ENCODE data around the gene PLXNA3. TPM values are rescaled to one million over a fixed set of nuclear protein-coding genes. Genes with fewer than 3 reads are reported as not detected.

The PLXNA3 gene
- total RNA-seq, 4 donors from 2014 or later, result 17.0 to 44.4 (median 24.2) TPM

DNA sequence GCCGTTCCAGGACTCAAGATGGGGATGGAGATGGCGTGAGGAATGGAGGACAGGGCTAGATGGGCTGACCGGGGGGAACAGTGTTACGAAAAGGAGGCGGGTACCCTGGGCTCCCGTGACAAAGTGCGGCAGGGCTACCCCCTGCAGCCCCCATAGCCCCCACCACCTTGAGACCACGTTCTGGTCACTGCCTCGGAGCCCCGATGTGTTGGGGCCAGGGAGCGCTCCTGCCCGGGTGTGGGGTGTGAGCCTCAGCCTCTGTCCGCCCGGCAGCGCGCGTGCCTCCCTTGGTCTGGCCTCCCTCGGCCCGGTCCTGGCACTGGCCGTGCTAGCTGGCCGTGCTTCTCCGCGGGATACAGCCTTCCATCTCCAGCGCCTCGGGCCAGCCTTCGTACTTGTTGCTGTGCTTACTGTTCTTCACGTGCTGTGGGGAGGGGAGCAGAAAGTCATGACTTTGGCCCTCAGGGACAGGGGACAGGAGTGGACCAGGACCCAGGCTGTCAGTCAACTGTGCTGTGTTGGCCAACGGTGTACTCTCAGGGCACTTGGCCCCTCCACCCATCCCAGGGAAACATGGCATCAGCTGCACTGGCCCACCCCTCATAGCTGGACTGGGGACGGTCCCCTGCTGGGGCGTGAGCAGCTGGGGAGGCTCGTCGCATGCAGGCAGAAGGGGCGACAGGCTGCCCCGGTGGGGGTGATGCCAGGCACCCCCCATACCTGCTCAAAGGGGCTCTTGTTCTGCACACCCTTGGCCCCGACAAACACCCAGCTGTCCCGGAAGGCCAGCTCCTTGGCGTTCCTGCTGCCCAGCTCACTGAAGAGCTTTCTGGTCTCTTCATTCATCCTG, 48.6 kb downstream of the PLXNA3 start:
- no peaks in the 10 kb centered on the region for H3K27me3 ChIP-seq
- H3K4me3 ChIP-seq, result no peak overlapping the region
- no peaks in the 10 kb centered on the region for H3K4me1 ChIP-seq
- H3K36me3 ChIP-seq, result peaks cover 0 to 52% (median 0%) of the 10 kb centered on the region in 3 donors
- H3K27ac ChIP-seq, result no peak overlapping the region
- TF ChIP-seq POLR2A (IDR thresholded peaks at IDR 0.05) (no peak), EP300 (IDR thresholded peaks at IDR 0.05) (no peak), CTCF (IDR thresholded peaks at IDR 0.05) (no peak)
- no peak for DNase-seq (ENCODE audit: low spot score in 2 of 2)
- 90 to 91% methylated on average over 17 to 36 of the region's 37 CpGs for WGBS, 2 donors
- no peaks in the 10 kb centered on the region for H3K9me3 ChIP-seq

- H3K36me3 ChIP-seq, result peaks cover 0 to 52% (median 0%) of the 10 kb centered on the region in 3 donors
- no peaks in the 10 kb centered on the region for H3K9me3 ChIP-seq
- no peaks in the 10 kb centered on the region for H3K27me3 ChIP-seq
- no peaks in the 10 kb centered on the region for H3K4me1 ChIP-seq
- no peak overlapping the region for H3K27ac ChIP-seq
- no peak overlapping the region for H3K4me3 ChIP-seq
- no peak for DNase-seq (ENCODE audit: low spot score in 2 of 2)
- TF ChIP-seq POLR2A (IDR thresholded peaks at IDR 0.05) (no peak), EP300 (IDR thresholded peaks at IDR 0.05) (no peak), CTCF (IDR thresholded peaks at IDR 0.05) (no peak)
- WGBS, 2 donors, result 67 to 71% methylated on average over 5 to 18 of the region's 24 CpGs
Measured at GRCh38 chrX:154507673-154508383, 49.7 kb downstream of the PLXNA3 start.

GRCh38 chrX:154508384-154508745, 50.3 kb downstream of the PLXNA3 start:
- Histone ChIP-seq H3K27ac (no peak overlapping the region), H3K27me3 (no peaks in the 10 kb centered on the region), H3K4me3 (no peak overlapping the region), H3K9me3 (no peaks in the 10 kb centered on the region), H3K36me3 (peaks cover 0 to 52% (median 0%) of the 10 kb centered on the region in 3 donors), H3K4me1 (no peaks in the 10 kb centered on the region)
- no peak for DNase-seq (ENCODE audit: low spot score in 2 of 2)
- no peak for TF ChIP-seq POLR2A (IDR thresholded peaks at IDR 0.05)
- 73 to 93% methylated on average over 2 to 6 of the region's 13 CpGs for WGBS, 2 donors

- Histone ChIP-seq H3K27ac (no peak overlapping the region), H3K9me3 (no peaks in the 10 kb centered on the region), H3K4me3 (no peak overlapping the region), H3K27me3 (no peaks in the 10 kb centered on the region), H3K4me1 (no peaks in the 10 kb centered on the region), H3K36me3 (peaks cover 0 to 52% (median 0%) of the 10 kb centered on the region in 3 donors)
- DNase-seq (ENCODE audit: low spot score in 2 of 2), result no peak
- 85 to 97% methylated on average over 5 of the region's 5 CpGs for WGBS, 2 donors
- TF ChIP-seq EP300 (IDR thresholded peaks at IDR 0.05) (no peak), POLR2A (IDR thresholded peaks at IDR 0.05) (no peak), CTCF (IDR thresholded peaks at IDR 0.05) (no peak)
Measured at GRCh38 chrX:154509455-154509854, 51.4 kb downstream of the PLXNA3 start.

DNA sequence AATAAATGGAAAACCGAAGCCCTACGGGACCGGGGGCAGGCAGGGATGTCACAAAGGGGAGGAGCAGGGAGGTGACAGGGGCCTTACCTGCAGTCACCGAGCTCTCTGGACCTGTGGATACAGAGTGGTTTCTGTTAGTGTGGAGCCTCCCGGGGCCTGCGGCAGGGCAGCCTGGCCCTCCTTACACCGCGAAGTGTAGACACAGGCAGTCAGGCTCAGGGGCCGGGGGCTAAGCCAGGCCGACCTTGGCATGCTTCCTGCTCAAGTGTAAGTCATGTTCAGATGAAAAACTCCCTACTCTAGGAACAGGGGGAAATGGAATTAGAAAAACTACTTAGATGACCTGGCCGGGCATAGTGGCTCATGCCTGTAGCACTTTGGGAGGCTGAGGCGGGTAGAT, 53.7 kb downstream of the PLXNA3 start:
- no peaks in the 10 kb centered on the region for H3K9me3 ChIP-seq
- TF ChIP-seq EP300 (IDR thresholded peaks at IDR 0.05), result no peak
- TF ChIP-seq POLR2A (IDR thresholded peaks at IDR 0.05), result no peak
- TF ChIP-seq CTCF (IDR thresholded peaks at IDR 0.05), result no peak
- no peak for DNase-seq (ENCODE audit: low spot score in 2 of 2)
- no peak overlapping the region for H3K4me3 ChIP-seq
- H3K4me1 ChIP-seq, result peaks cover 0 to 7% (median 0%) of the 10 kb centered on the region in 4 donors
- no peak overlapping the region for H3K27ac ChIP-seq
- no peaks in the 10 kb centered on the region for H3K27me3 ChIP-seq
- WGBS, 2 donors, result 77 to 81% methylated on average over 11 to 12 of the region's 12 CpGs
- H3K36me3 ChIP-seq, result peaks cover 0 to 34% (median 0%) of the 10 kb centered on the region in 3 donors
